SH-SY5Y (cell line): ENCODE measurements around the gene JAZF1.

Experiments used
- GATA2 ChIP-seq: IDR thresholded peaks from 2 replicates; pipeline ENCODE4 v1.6.1; 2011; ENCODE audit warnings: mild to moderate bottlenecking, low read depth, low read length
- GATA3 ChIP-seq: IDR thresholded peaks from 2 replicates; pipeline ENCODE4 v1.6.1; 2011; ENCODE audit warnings: low read depth, mild to moderate bottlenecking, low read length, moderate library complexity

- no peak for TF ChIP-seq GATA3
- no peak for TF ChIP-seq GATA2
These were observed 99.6 kb downstream of the JAZF1 start for GRCh38 chr7:28081016-28081415.
